Measurements from ENCODE around the gene BAG5.
"Not testable (repeated sequence)": the region's sequence is repeated elsewhere in the genome, so short reads cannot be mapped to it uniquely, and the experiment has no call there.

DNA sequence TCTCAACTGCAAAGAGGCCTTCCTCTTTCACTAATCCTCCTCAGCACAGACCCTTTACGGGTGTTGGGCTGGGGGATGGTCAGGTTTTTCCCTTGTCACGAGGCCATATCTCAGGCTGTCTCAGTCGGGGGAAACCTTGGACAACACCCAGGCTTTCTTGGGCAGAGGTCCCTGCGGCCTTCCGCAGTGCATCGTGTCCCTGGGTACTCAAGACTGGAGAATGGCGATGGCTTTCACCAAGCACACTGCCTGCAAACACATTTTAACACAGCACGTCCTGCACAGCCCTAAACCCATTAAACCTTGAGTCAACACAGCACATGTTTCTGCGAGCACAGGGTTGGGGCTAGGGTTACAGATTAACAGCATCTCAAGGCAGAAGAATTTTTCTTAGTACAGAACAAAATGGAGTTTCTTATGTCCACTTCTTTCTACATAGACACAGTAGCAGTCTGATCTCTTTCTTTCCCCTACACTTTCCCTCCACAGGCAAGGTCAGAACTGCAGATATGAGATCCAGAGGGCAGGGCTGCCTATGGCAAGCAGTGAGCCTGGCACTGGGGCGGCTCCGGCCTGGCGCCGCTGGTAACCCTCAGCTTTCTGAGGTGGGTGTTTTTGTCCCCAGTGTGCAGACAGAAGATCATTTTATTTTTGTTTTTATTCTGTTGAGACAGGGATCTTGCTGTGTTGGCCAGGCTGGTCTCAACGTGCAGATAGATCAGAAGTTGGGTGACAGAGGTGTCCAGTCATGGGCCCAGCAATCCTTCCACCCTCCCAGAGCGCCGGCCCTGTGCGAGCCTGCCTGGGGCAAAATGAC, 36.8 kb downstream of the BAG5 start:
- TF ChIP-seq, protein P1, sequence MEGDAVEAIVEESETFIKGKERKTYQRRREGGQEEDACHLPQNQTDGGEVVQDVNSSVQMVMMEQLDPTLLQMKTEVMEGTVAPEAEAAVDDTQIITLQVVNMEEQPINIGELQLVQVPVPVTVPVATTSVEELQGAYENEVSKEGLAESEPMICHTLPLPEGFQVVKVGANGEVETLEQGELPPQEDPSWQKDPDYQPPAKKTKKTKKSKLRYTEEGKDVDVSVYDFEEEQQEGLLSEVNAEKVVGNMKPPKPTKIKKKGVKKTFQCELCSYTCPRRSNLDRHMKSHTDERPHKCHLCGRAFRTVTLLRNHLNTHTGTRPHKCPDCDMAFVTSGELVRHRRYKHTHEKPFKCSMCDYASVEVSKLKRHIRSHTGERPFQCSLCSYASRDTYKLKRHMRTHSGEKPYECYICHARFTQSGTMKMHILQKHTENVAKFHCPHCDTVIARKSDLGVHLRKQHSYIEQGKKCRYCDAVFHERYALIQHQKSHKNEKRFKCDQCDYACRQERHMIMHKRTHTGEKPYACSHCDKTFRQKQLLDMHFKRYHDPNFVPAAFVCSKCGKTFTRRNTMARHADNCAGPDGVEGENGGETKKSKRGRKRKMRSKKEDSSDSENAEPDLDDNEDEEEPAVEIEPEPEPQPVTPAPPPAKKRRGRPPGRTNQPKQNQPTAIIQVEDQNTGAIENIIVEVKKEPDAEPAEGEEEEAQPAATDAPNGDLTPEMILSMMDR (IDR thresholded peaks at IDR 0.05): not testable (repeated sequence)
- not testable (repeated sequence) for TF ChIP-seq POLR2A (IDR thresholded peaks at IDR 0.05)

All from uterus (tissue), 2 donors.